Keratinocyte (primary cell): ENCODE measurements around the gene CDKAL1.

Source experiments
- EZH2 ChIP-seq: IDR thresholded peaks from one replicate; pipeline ENCODE4 v1.6.1; 2012; ENCODE audit warnings: inconsistent platforms, mild to moderate bottlenecking, low read length, moderate library complexity
- TF ChIP-seq, protein P1 (sequence below), 3 experiments: IDR thresholded peaks in 1 of 3; conservative IDR thresholded peaks in 1 of 3; optimal IDR thresholded peaks in 1 of 3; 2 replicates in 2 of 3; 3 replicates in 1 of 3; pipeline versions ENCODE3 to v1.5.1; 2011; ENCODE audit warnings: low read length in 3 of 3, mild to moderate bottlenecking in 3 of 3, moderate library complexity in 2 of 3, control low read depth in 1 of 3, inconsistent platforms in 1 of 3; ENCODE audit not compliant: insufficient read depth in 2 of 3; ENCODE audit errors: extremely low read depth in 1 of 3

- TF ChIP-seq, protein P1, sequence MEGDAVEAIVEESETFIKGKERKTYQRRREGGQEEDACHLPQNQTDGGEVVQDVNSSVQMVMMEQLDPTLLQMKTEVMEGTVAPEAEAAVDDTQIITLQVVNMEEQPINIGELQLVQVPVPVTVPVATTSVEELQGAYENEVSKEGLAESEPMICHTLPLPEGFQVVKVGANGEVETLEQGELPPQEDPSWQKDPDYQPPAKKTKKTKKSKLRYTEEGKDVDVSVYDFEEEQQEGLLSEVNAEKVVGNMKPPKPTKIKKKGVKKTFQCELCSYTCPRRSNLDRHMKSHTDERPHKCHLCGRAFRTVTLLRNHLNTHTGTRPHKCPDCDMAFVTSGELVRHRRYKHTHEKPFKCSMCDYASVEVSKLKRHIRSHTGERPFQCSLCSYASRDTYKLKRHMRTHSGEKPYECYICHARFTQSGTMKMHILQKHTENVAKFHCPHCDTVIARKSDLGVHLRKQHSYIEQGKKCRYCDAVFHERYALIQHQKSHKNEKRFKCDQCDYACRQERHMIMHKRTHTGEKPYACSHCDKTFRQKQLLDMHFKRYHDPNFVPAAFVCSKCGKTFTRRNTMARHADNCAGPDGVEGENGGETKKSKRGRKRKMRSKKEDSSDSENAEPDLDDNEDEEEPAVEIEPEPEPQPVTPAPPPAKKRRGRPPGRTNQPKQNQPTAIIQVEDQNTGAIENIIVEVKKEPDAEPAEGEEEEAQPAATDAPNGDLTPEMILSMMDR (optimal IDR thresholded peaks at IDR 0.05 in 1 of 3, IDR thresholded peaks at IDR 0.05 in 1 of 3, conservative IDR thresholded peaks at IDR 0.05 in 1 of 3; ENCODE audit: extremely low read depth in 1 of 3, insufficient read depth in 2 of 3, low read length in 3 of 3) = no peak
- TF ChIP-seq EZH2 = no peak
Observed at GRCh38 chr6:20985821-20986220, 451.6 kb downstream of the CDKAL1 start.
